ENCODE measurements around the gene CYSRT1.

Gene CYSRT1

DNA sequence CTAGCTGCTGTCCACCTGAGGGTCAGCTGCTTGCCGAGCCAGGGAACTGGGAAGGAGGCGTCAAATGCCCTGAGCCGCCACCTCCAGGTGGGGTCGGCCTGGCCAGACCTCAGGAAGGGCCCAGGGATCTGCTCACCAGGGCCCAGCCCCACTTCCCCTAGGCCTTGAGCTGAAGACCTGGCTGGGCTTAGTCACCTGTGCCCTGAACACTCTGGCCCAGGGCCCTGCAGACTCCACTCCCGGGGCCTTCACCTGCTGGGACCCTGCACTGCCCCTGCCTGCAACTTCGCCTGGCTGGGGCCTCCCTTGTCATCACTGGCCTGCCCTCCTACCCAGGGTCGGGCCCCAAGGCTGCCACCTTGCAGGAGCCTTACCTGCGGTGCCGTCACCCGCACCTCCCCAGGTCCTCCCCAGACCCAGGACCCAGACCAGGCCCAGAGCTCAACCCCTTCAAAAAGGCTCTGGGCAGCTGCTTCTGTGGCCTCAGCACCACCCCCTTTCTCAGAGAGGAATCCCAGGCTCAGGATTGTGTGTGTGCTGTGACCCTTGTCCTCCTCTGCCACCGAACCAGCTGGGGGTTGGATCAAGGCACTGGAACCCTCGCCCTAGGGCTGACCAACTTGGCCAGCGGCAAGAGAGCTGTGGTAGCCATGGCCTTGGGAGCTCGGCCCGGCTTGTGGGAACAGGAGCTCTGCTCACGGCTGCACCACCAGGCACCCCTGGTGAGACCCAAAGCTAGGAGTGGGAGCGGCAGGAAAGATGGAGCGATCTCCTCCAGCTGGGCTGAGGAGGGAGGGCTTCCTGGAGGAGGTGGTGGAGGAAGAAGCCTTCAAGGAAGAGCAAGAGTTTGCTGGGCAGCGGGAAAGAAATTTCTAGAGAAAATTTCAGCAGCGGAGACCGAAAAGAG, 29.0 kb downstream of the CYSRT1 start:
- no peak for DNase-seq

DNA sequence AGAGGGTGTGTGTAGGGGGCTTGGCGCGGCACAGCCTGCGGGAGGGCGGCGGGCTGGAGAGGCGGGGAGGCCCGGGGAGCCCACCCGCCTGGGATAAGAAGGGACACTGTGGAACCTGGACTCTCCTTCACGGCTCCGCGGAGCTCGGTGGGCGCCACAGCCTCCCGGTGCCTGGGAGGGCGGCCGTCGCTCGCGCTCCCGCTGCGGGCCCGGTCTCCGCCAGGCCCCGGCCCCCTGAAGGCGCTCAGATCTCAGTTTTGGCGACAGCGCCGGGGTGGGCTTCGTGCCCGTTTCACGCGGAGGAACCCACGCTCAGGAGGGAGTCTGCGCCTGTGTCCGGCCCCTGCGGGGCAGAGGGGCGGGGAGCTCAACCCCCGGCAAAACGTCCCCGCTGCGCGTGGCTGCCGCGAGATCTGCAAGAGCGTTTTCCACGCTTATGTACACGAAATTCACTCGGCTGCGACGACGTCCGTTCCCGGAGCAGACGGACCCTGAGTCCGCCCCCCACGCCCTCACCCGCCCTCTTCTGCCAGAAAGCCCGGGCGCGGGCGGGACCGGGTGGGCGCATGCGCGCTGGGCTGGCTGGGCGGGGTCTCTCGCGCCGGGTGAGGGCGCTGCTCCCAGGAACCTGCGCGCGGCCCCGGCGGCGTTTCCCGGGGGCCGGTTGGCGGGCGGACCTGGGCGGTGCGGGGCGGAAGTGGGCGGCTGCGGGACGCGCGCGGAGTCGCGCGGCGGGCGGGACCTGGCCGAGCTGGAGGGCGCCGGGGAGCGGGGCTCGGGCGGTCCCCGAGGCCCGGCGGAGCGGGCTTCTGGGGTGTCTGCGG, 29.9 kb downstream of the CYSRT1 start, which contains the start of gene NELFB:
Gene NELFB (plus strand): TSS at position 704 of the 824 bp plus-strand sequence.
- peak; percentile 76 for DNase-seq

DNA sequence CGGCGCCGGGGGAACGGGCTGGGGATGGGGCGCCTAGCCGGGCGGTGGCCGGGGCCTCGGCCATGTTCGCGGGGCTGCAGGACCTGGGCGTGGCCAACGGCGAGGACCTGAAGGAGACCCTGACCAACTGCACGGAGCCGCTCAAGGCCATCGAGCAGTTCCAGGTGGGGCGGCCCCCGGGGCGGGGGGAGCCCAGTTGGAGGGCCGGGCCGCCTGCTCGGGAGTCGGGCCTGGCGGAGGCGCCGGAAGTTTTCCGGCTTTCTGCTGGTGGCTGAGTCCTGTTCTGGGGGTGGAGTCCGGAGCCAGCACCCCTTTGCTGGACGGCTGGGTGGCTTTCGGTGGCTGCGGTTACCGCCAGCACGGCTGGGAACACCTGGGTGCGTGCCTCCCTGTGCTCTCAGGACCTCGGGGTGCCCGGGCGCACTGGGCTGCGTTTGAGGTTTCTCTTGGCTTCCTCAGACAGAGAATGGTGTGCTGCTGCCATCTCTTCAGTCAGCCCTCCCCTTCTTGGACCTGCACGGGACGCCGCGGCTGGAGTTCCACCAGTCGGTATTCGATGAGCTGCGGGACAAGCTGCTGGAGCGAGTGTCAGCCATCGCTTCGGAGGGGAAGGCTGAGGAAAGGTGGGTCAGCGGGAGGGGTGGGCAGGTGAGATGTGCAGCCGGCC, 30.6 kb downstream of the CYSRT1 start:
- DNase-seq, result peak; percentile 65

- no peak for DNase-seq
Observed at GRCh38 chr9:137256362-137256761, 31.4 kb downstream of the CYSRT1 start.

DNA sequence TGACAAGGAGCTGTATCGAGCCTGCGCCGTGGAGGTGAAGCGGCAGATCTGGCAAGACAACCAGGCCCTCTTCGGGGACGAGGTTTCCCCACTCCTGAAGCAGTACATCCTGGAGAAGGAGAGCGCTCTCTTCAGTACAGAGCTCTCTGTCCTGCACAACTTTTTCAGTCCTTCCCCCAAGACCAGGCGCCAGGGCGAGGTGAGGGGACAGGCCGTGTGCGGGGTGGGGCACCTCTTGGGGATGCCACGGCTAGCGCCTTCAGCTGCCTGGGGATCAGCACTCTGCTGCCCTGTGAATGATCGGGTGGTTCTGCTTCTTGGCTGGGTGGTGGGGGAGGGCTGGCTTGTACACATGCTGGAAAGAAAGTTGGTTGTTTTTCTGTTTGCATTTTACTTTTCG, 31.9 kb downstream of the CYSRT1 start:
- DNase-seq, result no peak

- peak; percentile 2 for DNase-seq
Observed at GRCh38 chr9:137262173-137262908, 37.4 kb downstream of the CYSRT1 start.

GRCh38 chr9:137262909-137263285, 37.9 kb downstream of the CYSRT1 start:
- DNase-seq, result no peak

- no peak for DNase-seq
Observed at GRCh38 chr9:137263506-137263905, 38.5 kb downstream of the CYSRT1 start.

GRCh38 chr9:137264067-137264466, 39.1 kb downstream of the CYSRT1 start:
- no peak for DNase-seq

- DNase-seq, result no peak
Observed at GRCh38 chr9:137265496-137266161, 40.7 kb downstream of the CYSRT1 start.

- DNase-seq, result no peak
Observed at GRCh38 chr9:137266162-137266527, 41.2 kb downstream of the CYSRT1 start.

DNA sequence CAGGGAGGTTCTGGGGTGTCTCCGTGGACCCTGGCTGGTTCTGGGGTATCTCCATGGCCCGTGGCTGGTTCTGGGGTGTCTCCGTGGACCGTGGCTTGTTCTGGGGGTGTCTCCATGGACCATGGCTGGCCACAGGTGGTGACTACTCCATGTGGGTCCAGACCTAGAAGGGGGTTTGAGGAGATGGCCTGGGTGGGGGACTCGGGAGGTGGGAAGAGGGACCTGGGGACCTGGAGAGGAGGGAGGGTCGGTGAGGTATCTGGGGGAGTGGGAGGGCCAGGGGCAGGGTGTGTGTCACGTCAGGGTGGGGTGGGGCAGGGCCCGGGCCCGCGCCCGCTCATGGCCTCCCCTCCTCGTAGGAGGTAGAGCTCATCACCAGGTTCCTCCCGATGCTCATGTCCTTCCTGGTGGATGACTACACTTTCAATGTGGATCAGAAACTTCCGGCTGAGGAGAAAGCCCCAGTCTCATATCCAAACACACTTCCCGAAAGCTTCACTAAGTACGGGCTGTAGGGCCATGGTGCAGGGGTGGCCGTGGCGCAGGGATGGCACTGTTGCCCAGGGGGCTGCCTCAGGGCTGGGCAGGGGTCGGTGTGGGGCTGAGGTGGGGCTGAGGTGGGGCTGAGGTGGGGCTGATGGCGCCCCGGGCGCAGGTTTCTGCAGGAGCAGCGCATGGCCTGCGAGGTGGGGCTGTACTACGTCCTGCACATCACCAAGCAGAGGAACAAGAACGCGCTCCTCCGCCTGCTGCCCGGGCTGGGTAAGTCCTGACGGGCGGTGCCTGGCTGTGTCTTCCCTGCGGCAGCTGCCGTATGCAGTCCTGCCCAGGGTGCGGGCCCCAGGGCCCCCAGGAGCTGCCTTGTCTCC, 41.8 kb downstream of the CYSRT1 start:
- DNase-seq, result no peak

DNA sequence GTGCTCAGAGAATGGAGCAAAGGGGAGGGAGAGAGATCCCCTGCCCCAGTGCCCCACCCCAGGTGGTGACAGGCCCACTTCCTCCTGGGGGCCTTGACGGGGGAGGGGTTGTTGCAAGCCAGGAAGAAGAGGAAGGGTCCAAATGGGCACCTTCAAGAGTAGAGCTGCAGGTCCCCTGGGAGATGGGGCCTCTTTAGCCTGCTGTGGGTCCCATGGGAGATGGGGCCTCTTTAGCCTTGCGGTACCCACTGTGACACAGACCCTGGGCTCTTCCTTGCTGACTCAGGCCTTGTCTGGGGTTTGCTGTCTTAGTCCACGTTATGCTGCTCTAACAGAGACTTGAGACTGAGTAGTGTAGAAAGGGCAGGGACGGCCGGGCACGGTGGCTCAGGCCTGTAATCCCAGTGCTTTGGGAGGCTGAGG, 43.0 kb downstream of the CYSRT1 start:
- DNase-seq, result no peak

GRCh38 chr9:137268538-137269201, 43.7 kb downstream of the CYSRT1 start:
- DNase-seq, result no peak

- no peak for DNase-seq
Observed at GRCh38 chr9:137269231-137269772, 44.3 kb downstream of the CYSRT1 start.

DNA sequence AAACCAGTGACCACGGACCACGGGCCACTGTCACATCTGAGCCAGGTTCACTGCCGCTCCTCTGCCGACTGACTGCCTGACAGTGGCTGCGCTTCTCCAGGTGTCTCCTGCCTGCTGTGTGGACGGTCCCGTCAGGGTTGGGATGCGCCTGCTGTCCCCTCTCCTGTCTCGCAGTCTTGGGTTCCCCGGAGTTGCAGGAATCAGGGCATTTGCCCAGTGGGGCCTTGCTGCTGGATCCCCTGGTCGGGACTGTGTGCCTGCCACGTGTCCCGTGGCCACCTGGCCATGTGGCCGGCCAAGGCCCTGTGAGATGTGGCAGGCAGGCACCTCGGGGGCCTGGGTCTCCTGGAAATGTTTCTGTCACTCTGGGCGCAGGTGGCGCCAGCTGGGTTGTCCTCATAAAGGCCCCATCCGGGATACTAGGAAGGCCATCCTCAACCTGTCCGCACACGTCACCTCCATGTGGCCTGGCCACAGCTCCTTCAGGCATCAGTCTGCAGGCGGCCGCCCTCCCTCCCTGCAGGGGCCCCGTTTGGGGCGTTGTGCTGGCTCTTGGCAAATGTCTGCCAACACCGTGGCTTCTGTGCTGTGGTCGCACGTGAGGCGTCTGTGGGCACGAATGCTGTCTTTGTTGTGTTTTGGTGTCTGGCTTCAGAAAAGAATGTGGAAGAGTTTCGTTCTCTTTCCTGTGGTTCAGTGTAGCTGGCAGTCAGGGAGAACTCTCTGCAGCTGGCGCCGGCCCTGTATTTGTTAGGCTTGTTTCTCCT, 46.1 kb downstream of the CYSRT1 start:
- DNase-seq, result no peak

GRCh38 chr9:137271696-137272076, 46.7 kb downstream of the CYSRT1 start:
- no peak for DNase-seq

DNA sequence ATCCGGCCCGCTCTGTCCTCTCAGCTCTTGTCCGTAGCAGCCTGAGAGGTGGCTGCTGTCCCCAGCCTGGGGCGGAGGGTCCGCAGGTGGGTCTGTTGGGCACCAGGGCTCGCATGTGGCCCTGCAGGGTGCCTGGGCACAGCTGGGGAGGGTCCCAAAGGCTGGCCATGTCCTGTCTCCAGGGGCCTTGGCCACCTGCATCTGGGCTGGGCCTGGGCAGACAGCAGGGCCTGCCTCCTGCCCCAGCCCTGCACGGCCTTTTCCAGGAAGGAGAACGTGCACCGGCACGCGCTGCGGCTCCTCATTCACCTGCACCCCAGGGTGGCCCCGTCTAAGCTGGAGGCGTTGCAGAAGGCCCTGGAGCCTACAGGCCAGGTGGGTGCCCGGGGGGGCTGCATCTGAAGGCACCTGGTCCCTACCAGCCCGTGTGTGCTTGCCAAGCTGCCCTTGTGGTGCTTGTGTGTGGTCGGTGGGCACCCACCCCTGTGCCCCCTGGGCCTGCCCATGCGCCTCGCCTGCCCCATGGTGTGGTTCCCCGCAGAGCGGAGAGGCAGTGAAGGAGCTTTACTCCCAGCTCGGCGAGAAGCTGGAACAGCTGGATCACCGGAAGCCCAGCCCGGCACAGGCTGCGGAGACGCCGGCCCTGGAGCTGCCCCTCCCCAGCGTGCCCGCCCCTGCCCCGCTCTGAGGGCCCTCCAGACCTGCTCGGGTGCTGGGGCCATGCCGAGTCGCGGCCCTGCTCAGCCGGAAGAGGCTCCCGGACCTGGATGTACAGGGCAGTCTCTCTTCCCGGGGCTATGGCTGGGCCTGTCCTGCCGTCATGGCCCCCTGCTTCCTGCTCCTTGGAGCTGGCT, 47.5 kb downstream of the CYSRT1 start:
- DNase-seq, result no peak
